GM18498 (cell line): ENCODE results near the gene ACOT7.
"Not testable (repeated sequence)": the region's sequence is repeated elsewhere in the genome, so short reads cannot be mapped to it uniquely, and the experiment has no call there.

Experiments used
- ATAC-seq: cut with Tn5 transposase; IDR thresholded peaks from one replicate; pipeline ENCODE4 v1.9.1; 2021; ENCODE audit warnings: mild to moderate bottlenecking, moderate library complexity; ENCODE audit not compliant: unreplicated experiment

Gene ACOT7

DNA sequence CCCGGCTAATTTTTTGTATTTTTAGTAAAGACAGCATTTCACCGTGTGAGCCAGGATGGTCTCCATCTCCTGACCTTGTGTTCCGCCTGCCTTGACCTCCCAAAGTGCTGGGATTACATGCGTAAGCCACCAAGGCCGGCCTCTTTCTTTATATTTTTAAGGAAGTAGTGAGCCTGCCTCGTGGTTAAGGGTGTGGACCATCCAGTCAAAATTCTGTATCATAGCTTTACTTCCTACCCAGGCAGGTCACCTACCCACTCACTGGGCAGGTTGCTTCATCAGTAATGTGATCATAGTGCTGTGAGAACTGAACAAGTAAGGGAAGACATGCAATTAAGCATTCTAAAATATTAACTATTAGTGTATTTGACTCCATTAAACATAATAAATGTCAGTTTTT is 8.1 kb upstream of the ACOT7 start:
- ATAC-seq, result no peak

DNA sequence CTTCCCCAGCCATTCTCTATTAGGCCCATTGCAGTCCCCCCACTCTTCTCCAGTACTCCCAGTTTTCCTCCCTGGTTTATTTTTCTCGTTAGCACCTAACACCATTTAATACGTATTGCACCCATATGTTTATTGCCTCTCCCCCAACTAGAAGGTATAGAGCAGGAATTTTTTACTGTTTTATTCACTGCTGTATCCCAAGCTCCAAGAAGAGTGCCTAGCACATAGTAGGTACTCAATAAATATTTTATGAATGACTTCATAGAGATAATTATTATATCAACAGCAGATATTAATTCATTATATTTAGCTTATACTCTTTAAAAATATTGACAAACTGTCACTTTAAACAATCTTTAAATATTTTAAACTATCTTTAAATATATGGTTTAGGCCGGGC is 5.7 kb upstream of the ACOT7 start:
- no peak for ATAC-seq

DNA sequence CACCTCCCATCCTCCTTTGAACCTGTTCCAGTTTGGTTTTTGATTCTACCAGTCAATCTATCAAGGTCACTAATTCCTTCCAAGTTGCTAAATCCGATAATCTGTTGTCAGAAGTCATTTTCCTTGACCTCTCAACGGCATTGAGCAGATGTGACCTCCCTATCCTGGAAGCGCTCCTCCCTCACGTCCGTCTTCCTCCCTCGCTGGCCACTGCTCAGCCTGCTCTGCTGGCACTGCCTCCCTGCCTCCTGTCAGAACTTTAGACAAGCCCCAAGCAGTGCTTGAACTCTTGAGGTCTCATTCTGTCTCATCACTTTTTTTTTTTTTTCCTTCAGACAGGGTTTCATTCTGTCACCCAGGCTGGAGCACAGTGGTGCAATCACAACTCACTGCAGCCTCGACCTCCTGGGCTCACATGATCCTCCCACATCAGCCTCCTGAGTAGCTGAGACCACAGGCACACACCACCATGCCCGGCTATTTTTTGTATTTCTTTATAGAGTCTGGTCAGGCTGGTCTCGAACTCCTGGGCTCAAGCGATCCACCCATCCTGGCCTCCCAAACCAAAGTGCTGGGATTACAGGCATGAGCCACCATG is 4.4 kb upstream of the ACOT7 start:
- no peak for ATAC-seq

DNA sequence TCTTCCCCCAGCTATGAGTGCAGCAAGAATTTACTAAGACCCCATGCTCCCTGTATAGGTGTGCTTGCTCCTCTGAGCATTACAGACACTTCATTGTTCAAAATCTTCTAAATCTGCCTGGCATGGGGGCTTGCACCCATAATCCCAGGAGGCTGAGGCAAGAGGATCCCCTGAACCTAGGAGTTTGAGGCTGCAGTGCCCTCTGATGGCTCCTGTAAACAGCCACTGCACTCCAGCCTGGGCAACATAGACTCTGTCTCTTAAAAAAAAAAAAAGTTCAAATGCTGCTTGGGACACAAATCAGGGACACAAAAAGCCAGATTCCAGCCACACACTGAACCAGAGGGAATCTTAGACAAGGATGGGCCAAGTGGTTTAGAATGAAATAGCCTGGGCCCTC is 3.4 kb upstream of the ACOT7 start:
- ATAC-seq, result no peak

DNA sequence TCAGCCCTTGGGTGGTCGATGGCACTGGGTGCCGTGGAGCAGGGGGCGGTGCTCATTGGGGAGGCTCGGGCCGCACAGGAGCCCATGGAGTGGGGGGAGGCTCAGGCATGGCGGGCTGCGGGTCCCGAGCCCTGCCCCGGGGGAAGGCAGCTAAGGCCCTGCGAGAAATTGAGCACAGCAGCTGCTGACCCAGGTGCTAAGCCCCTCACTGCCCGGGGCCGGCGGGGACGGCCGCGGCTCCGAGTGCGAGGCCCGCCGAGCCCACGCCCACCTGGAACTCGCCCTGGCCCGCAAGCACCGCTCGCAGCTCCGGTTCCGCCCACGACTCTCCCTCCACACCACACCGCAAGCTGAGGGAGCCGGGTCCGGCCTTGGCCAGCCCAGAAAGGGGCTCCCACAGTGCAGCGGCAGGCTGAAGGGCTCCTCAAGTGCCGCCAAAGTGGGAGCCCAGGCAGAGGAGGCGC is 2.2 kb upstream of the ACOT7 start:
- not testable (repeated sequence) for ATAC-seq

DNA sequence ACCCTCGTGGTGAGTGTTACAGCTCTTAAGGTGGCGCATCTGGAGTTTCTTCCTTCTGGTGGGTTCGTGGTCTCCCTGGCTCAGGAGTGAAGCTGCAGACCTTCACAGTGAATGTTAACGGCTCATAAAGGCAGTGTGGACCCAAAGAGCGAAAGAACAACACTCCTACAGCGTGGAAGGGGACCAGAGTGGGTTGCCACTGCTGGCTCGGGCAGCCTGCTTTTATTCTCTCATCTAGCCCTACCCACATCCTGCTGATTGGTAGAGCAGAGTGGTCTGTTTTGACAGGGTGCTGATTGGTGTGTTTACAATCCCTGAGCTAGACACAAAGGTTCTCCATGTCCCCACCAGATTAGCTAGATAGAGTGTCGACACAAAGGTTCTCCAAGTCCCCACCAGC is 1.6 kb upstream of the ACOT7 start:
- ATAC-seq, result not testable (repeated sequence)

DNA sequence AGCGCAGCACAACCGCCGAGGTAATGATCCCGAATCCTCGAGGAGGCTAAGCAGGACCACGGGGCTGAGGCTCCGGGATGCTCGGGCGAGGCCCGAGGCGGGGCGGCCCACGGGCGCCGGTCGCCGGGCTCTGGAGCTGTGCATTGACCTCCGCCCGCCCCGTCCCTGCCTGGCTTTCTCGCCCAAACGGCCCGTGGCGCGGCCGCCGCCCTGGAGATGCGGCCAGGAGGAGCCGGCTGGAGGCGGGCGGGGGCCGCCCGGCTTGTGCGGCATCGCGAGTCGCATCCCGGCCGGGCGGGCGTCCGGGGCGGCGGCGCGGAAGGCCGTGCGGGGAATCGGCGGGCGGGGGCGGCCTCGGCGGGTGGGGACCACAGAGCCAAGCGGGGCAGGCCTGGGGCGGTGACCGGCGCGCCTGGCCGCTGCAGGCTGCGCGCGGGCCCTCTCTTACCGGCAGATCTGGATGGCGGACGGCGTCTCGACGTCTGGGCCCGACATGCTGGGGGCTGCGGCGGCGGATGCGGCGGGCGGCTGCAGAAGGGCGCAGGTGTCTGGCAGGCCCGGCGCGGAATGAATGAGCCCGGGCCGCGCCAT is 663 bp downstream of the ACOT7 start:
- ATAC-seq, result peak; percentile 16

DNA sequence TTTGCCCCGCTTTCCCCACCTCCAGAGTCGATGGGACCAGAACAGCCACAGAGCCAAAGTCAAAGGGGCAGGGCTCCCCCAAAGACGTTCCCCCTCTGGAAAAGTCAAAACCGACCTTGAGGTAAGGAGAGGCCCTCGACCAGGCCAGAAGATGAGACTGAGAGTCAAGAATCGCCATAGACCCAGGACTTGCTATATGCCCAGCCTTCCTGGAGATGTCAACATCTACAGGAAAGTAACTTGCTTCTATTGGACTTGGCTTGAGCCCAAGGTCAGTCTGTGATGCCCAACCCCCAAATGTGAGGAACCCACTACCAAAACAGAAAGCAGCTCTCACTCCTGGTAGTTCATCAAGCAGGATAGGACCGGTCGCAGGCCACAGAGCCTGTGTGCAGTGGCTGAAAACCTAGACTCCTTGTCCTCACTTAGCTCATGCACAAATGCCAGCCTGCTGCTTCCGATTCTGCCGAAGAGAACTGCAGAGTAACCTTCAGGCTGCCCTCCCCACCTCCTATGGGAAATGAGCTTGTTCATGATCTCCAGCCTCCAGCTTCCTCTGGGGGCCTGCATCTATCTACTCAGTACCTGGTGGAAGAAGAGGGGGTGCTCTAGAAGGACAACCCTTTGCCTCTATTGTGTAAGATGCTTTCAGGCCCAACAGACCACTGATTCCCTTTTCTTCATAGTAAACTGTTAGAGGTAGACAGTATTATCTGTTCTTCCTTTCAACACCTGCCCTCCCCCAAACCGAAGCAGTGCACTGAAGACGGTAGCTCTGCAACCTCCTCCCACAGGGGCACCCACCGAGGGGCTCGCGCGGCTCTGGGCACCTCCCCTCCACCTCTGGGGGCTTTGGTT is 1.4 kb downstream of the ACOT7 start:
- ATAC-seq, result no peak

DNA sequence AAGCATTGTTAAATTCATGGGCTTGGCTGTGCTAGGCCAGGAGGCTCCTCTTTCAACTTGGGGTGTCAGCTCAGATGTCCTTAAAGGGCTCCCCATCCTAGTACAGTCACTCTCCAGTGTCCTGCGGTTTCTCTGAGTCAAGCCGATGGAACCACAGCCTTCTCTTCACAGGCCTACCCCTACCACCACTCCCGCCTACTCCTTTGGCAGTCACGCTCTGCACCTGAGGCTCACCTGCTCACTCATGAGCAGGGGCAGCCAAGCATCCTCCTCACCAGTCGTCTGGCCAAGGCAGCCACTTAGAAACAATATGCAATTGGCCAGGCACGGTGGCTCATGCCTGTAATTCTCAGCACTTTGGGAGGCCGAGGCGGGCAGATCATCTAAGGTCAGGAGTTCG is 3.6 kb downstream of the ACOT7 start:
- ATAC-seq, result no peak

DNA sequence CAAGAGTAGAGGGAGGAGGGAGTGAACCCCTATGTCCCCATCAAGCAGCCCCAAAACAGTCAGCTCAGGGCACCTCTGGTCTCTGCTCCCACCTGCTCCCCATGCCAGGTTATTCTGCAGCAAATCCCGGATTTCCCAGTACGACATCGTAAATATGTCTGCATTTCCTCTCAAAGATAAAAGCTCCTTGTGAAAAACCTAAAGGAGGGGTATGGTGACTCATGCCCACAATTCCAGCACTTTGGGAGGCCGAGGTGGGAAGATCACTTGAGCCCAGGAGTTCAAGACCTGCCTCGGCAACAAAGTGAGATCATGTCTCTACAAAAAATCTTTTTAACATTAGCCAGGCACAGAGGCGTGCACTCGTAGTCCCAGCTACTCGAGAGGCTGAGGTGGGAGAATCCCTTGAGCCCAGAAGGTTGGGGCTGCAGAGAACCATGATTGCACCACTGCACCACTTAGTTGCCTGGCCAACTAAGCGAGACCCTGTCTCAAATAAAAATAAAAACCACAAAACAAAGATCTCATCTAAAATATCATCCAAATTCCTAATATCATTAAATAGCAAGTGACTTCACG is 7.1 kb downstream of the ACOT7 start:
- no peak for ATAC-seq

DNA sequence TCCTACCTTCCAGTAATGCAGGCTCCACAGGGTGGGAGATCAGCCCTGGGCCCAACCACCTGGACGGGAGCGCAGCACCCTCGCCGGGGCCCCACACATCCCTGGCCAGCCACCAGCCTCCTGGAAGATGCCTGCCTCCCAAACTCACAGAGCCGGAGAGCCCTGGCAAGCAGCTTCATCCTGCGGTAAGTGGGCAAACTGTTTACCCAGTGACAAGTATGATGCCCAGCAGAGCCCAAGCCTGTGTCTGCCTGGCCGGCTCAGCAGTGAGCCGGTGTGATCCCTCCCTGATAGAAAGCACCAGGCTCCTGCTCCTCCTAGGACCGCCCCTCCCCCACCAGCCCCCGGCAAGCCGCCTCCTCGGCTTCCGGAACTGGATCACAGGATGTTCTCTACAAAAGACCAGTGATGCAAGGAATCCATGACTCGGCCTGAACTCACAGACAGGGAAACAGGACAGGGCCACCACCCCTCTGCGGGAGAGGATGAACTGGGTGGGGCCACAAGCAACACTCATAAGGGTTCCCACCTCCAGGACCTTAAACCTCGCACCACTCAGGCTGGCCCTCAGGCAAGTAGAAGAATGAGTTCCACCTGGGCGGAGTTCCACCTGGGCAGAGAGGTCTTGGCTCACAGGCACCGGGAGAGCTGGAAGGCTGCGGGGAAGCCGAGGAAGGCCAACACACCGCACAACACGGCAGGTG is 7.9 kb downstream of the ACOT7 start:
- no peak for ATAC-seq

DNA sequence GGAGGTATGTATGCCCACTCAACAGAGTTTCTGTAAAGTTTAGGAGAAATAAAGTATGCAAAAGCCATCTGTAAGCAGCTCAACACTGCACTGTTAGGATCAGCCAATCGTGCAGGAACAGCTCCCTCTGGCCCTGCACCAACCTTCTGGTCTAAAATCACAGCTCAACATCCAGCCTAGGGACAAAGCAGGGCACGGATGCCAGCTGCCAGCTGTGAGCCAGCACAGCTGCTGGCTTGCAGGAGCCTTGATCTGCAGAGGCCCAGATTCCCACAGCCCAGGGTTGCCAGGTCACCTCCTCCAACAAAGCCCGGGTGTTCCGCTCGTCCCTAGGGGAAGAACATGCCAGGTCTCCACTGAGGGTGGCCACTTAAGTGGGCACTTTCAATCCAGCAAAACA is 8.6 kb downstream of the ACOT7 start:
- no peak for ATAC-seq

DNA sequence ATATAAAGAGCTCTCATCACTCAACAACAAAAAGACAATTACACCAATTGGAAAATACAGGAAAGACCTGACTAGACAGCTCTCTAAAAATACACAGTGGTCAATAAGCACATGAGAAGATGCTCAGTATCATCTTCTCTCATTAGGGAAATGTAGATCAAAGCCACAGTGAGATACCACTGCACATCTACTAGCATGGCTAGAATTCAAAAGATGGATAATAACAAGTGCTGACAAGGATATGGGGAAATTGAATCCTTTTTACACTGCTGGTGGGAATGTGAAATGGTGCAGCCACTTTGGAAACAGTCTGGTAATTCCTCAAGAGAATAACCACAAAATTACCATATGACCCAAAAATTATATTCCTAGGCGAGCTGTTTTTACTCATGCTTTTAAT is 9.4 kb downstream of the ACOT7 start:
- no peak for ATAC-seq

DNA sequence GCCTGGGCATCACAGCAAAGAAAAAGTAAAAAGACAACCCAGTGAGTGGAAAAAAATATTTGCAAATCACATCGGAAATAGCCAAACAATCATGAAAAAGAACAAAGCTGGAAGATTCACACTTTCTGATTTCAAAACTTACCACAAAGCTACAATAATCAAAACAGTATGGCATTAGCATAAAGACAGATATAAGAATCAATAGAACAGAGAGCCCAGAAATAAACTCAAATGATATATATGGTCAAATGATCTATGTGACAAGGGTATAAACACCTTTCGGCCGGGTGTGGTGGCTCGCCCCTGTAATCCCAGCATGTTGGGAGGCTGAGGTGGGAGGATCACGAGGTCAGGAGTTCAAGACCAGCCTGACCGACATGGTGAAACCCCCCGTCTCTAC is 13.5 kb downstream of the ACOT7 start:
- no peak for ATAC-seq

DNA sequence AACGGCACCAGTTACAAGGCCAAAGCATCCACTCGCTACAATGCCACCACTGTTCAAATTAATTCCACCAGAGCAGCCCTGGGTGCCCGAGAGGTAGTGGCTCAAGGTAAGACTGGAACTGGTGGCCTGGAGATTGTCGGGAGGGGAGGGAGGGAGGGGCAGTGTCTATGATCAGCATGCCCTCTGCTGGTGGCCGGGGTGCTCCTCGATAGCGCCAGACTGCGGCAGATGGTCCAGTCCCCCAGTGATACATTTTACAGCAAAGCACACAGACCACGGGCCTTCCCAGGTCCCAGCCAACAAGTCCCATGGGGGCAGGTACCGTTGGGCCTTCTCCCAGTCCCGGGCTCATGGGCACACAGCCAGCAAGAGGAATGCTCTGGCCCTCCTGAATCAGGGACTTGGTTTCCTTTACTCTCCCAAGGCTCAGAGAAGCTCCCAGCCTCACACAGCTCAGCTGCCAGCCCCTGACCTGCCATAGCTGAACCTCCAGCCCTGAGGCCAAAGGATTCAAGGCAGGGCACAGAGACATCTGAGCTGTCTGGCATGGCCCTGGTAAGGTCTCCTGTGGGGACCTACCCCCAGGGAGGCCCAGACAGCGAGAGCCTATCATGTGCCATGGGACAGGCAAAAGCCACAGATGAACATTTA is 15.3 kb downstream of the ACOT7 start:
- ATAC-seq, result no peak

DNA sequence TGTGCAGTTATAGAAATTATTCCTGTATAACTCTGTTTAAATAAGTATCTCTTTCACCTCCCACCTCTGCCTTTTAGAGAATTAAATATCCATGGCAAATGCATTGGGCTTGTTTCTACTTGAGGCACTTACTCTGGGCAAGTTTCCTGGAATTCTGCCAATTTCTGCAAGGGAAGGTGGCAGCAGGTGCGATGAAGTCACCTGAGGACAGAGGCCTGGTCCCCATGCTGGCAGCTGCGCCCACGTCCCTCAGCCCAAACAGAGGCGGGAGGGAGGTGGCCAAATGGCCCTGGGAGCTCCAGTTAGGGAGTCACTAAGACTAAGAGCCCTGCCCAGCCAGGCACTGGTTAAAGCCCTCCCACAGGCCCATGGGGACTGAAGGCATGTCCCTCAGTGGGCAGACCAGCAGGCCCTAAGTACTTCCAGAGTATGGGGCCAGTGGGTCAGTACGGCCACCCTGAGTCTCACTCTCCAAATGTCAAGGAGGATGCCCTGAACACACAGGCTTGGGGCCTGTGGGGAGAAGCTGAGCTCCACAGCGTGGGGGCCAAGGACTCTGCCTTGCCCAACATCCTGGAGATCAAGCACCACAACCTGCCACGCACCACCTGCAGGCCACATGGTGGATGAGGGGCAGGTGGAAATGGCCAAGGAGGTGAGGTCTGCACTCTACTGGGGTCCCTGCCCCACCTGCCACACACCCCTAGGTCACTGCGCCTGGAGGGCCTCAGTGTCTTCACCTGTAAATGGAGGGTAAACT is 19.4 kb downstream of the ACOT7 start:
- no peak for ATAC-seq

DNA sequence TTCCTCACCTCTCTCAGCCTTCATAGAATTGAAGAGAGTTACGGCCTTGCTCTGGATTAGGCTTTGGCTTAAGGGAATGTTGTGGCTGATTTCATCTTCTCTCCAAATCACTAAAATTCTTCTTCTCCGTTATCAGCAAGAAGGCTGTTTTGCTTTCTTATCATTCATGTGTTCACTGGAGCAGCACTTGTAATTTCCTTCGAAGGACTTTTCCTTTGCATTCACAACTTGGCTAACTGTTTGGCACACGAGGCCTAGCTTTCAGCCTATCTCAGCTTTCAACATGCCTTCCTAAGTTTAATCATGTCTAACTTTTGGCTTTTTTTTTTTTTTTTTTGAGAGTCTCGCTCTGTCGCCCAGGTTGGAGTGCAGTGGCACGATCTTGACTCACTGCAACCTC is 21.3 kb downstream of the ACOT7 start:
- not testable (repeated sequence) for ATAC-seq

DNA sequence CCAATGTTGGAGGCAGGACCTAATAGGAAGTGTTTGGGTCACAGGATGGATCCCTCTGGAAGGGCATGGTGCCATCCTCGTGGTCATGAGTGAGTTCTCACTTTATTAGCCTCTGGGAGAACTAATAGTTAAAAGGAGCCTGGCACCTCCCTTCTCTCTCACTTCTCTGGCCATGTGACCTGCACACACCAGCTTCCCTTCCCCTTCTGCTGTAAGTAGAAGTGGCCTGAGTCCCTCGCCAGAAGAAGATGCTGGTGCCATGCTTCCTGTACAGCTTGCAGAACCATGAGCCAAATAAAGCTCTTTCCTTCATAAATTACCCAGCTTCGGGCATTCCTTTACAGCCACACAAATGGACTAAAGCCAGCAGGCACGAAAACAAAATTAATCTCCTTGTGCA is 23.6 kb downstream of the ACOT7 start:
- ATAC-seq, result no peak

DNA sequence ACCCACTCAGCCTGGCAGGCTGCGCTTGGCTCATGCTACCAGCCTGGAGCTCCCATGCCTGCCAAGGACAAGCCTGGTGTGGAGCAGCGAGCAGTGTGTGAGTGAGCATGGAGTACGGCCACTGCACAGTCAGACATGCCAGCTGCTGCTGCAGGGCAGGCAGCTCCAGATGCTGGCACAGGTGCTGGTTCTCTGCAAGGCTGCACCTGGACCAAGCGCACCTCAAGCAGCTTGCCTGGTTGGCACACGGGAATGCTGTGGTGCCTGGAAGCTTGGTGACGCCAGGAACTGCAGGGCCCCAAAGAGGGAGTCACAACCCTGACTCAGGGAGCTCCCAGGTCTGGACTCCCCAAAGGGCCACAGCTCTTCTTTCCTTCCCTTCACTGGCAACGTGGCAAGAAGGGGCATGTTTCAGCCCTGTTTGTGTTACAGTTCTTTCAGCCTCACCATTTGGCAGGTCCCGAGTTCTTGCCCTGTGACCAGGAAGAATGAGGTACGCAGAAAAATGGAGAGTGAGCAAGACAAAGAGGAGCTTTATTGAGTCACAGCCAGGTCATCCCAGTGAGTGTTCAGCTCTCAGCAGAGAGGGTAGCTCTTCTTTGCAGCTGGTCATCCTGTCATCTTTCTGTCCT is 26.1 kb downstream of the ACOT7 start:
- no peak for ATAC-seq
